HL-60/S4 treated with phorbol 12-myristate 13-acetate at 8.2 ng/mL for 4 days and 3 days (cell line): ENCODE results near the gene ARPC2.

Source experiments
- in situ Hi-C: fragments of 300-500 bp; cut with MboI; formaldehyde crosslinking; loops from 2 replicates; pipeline ENCODE4 v1.15.0; 2022; ENCODE audit warnings: low sequenced_read_pairs

Gene ARPC2

DNA sequence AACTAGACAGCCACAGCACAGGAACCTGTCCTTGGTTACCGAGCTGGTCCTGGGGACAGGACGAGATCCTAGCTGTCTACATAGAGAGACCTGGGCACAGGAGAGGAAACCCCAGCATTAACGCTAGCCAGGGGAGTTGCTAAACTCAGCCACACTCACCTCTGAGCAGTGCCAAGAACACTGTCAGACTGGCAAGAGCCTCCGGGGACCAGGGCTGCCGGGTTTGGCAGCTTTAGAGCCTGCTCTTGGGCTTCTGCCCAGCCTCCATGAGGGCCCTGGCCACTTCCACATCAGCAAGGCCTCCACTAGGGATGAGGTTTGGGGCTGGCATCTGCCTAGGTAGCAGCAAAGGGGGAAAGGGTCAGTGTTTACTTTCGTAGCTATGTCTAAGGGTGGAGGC is 68.6 kb downstream of the ARPC2 start:
- in situ Hi-C loops, result loop anchor here (10.0 kb wide), 1 partner anchor 109 kb away; the partner anchor contains the start of gene CTDSP1

GRCh38 chr2:218286570-218287459 is 69.8 kb downstream of the ARPC2 start:
- in situ Hi-C loops, result loop anchor here (10.0 kb wide), 1 partner anchor 108 kb away; the partner anchor contains the start of gene CTDSP1

- in situ Hi-C loops, result loop anchor here (10.0 kb wide), 1 partner anchor 105 kb away; the partner anchor contains the start of gene CTDSP1
Observed at GRCh38 chr2:218289639-218290315, 72.8 kb downstream of the ARPC2 start.

DNA sequence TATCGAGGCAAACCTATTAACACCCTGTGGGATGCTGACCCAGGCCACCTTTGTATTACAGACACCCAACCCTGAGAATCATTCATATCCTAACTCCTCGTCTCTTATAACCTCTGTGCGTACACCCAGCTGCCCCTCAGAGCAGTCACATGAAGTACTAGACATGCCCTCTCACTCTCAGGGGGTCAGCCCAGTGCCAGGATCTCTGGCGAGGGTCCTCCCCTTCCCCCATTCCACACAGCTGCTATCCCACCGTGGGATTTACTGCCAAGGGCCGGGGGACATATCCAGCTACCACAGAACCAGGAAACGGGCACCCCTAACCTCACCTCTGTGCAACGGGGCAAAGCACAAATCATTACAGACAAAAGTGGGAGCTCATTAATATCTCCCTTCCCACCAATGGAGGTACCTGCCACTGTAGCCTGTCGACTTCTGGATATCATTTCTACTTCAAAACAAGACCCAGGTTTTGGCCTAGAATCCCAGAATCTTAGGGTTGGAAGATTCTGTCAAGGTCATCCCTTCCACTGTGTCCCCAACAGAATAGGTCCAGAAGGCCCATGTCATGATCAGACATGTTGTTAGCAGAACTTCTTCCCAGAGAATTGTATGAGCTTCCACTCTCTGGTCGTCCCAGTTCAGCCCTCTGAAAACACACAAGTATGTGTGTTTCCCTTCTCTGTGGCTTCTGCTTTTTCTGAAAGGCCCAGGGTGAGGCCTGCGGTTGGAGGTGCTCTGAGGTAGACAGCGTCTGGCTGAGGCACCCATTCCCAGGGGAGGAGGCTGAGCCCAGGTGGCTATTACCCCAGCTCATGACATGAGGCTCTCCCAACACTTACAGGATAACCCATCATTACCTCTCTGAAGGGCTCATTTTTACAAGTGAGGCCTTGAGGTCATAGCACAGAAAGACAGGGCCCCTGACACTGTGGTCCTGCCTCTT is 73.6 kb downstream of the ARPC2 start:
- in situ Hi-C loops, result no loop called here

GRCh38 chr2:218291318-218292047 is 74.5 kb downstream of the ARPC2 start:
- in situ Hi-C loops, result no loop called here

GRCh38 chr2:218292048-218293014 is 75.3 kb downstream of the ARPC2 start, which contains the start of gene TMBIM1:
TMBIM1 (minus strand) TSS chr2:218292503; CDS start chr2:218282141, 10,362 bp downstream.
- in situ Hi-C loops, result no loop called here

- in situ Hi-C loops, result no loop called here
Observed at GRCh38 chr2:218293715-218294429, 76.9 kb downstream of the ARPC2 start.

- in situ Hi-C loops, result no loop called here
Observed at GRCh38 chr2:218294430-218295022, 77.5 kb downstream of the ARPC2 start.

DNA sequence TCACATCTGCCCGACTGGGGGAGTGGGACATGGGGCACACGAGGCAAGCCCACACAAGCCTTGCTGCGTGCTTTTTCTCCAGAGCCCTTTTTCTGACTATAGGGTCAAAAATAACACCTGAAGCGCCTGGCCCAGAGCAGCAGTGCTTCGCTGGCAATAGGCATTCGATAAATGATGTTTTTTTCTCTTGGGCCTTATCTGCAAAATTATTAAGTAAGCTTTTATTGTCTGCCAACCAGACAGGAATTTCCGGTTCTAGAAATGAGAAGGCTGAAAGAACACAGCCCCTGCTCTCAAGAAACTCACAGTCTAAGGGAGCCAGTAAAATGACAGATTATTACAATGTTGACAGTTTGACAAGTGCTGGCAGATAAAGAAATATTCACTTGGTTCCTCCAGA is 78.0 kb downstream of the ARPC2 start:
- in situ Hi-C loops, result no loop called here

GRCh38 chr2:218296200-218296599 is 79.2 kb downstream of the ARPC2 start:
- in situ Hi-C loops, result no loop called here

DNA sequence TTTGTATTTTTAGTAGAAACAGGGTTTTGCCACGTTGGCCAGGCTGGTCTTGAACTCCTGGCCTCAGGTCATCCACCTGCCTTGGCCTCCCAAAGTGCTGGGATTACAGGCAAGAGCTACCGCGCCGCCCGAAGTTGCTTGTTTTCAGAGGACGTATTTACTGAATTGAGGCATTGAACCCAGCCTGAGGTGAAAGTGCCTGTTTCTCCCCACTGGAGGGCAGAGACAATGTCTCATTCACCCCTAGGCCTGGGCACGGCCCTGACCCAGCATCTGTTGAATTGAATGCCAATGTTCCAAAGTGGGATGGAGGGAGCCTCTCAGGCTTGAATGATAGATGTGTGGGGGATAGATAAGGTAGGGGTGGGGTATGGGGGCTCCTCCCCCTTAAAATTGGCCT is 79.9 kb downstream of the ARPC2 start:
- in situ Hi-C loops, result no loop called here

- in situ Hi-C loops, result no loop called here
Observed at GRCh38 chr2:218298314-218298875, 81.4 kb downstream of the ARPC2 start.

GRCh38 chr2:218300141-218300540 is 83.2 kb downstream of the ARPC2 start:
- in situ Hi-C loops, result no loop called here

DNA sequence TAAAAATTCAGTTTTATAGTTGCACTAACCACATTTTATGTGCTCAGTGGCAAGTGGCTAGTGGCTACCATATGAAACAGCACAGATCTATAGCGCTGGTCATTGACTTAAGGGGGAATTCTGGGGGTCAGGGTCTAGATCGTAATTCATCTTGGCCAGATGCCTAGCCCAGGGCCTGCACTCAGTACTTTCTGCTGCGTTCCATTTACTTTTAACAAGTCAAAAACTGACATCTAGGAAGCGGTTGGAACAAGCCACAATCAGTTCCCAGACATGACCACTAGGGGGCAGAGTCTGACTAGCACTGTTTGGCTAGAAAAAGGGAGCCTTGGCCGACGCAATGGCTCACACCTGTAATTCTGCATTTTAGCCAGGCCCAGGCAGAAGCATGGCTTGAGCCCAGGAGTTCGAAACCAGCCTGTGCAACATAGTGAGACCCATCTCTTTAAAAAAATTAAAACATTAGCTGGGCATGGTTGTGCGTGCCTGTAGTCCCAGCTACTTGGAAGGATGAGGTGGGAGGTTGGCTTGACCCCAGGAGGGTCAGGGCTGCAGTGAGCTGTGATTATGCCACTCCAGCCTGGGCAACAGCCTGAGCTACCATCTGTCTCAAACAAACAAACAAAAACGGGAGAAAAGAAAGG is 84.3 kb downstream of the ARPC2 start:
- in situ Hi-C loops, result no loop called here
